Lower leg skin (tissue), 3 donors: ENCODE measurements around the gene RFK.

ENCODE experiments used
- POLR2A ChIP-seq, 2 donors: fragments of 450-650 bp; IDR thresholded peaks; one replicate each; pipeline ENCODE4 v1.6.1; 2016 to 2017; ENCODE audit warnings: antibody characterized with exemption in 2 of 2, mild to moderate bottlenecking in 1 of 2, moderate library complexity in 1 of 2
- TF ChIP-seq, protein P1 (sequence below), 3 donors: fragments of 450-650 bp; IDR thresholded peaks; one replicate each; pipeline ENCODE4 v1.5.1; 2016; ENCODE audit warnings: antibody characterized with exemption in 3 of 3, mild to moderate bottlenecking in 3 of 3, moderate library complexity in 2 of 3

DNA sequence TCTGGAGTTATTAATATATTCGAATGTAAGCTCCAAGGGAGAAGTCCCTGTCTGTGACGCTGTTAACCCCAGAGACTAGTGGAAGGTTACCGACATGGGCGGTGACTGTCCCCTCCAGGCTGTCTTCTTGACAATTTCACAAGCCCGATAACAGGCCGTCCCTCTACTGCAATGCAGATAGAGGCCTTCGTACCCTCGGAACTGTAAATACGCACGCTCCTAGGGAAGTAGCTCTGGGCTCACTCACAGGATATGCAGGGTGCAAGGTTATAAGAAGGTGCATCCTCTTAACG lies 680 bp upstream of the RFK start:
- TF ChIP-seq, protein P1, sequence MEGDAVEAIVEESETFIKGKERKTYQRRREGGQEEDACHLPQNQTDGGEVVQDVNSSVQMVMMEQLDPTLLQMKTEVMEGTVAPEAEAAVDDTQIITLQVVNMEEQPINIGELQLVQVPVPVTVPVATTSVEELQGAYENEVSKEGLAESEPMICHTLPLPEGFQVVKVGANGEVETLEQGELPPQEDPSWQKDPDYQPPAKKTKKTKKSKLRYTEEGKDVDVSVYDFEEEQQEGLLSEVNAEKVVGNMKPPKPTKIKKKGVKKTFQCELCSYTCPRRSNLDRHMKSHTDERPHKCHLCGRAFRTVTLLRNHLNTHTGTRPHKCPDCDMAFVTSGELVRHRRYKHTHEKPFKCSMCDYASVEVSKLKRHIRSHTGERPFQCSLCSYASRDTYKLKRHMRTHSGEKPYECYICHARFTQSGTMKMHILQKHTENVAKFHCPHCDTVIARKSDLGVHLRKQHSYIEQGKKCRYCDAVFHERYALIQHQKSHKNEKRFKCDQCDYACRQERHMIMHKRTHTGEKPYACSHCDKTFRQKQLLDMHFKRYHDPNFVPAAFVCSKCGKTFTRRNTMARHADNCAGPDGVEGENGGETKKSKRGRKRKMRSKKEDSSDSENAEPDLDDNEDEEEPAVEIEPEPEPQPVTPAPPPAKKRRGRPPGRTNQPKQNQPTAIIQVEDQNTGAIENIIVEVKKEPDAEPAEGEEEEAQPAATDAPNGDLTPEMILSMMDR (IDR thresholded peaks at IDR 0.05) = no peak
- no peak for TF ChIP-seq POLR2A (IDR thresholded peaks at IDR 0.05)
